ENCODE results near the gene IDH3A.
"Not testable (repeated sequence)": the region's sequence is repeated elsewhere in the genome, so short reads cannot be mapped to it uniquely, and the experiment has no call there.

The IDH3A gene

DNA sequence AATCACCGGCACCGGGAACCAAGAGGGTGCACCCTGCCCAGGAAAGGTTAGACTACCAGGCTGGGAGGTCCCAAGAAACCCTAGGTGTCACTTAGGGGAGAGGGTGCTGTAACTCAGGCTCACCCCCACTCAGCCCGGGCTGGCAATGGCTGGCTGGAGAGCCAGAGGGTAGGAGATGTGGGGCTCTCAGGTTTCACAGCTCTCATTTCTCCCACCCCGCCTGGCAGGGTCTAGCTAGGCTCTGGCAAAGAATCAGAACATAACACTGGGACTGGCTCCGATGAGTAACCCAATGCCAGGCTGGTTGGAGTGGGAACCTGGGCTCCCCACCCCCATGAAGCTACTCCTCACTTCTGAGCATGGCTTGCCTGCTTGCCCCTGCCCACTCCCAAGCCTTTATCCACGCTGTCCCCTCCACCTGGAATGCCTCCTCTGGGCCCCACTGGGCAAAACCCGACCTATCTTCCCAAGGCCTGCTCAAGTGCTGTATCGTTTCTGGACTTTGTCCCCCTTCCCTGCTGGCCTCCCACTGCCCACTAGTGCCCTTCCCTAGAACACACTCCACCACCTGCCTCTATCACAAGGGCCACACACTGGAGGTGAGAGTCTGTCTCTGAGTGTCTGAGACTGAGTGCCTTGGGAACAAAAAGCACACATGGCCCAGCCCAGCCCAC, 19.9 kb upstream of the IDH3A start:
- DNase-seq: peak in 2 of 56 donors; percentile 4 to 19

DNA sequence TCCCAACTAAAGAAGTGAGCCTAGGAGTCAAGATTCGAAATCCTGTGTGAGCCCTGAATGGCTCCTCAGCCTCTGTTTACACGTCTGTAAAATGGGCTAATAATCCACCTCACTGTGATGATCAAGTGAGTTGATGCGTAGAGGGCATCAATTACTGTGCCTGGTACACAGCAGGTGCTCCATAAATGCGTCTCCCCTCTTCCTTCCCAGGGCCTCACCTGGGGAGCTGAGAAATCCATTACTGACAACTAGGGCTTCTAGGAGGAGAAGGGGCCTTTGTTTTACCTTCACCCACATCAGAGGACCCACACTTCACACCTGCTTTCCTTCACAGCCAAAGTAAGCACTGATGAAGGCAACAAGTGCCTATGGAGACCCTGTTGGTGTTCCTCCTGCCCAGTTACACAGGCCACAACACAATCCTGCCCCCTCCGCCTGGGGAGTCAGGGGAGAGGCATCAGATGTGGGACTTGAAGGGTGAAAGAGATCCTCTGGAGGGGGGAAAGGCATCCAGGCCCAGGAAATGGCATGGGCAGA, 19.3 kb upstream of the IDH3A start:
- DNase-seq: no peak

DNA sequence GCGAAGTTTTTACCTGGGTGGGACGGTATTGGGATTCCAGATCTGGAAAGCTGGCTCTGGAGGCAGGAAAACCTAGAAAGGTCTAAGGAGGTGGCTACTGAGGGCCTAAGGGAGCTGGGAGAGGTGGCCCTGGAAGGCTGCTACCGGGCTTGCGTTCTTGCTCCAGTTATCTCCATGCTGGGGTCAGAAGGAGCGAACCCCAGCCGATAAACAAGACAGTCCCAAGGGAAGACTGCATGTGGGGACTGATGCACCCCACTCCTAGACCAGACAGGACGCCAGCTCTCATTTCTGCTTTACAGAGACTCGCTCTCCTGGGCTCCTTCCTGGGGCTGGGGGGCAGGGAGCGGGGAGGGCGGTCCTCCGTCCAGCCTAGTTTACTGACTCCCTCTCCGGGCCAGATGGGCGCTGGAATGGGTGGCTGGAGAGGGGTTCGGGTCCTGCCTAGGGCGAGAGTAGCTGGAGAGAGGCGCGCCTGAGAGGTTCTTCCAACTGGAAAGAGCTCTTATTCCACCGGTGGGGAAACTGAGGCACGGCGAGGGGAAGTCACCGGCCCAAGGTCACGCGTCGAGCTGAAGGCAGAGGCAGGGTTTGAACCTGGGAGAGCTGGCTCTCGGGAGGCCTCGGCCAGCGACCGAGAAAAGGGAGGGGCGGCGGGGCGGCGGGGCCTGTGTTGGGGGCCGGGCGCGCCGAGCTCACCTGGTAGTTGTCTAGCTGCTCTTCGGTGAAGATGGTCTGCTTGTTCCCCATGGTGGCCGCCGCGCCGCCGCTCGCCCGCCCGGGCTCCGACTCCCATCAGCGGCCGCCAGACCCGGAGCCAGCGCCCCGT, 18.5 kb upstream of the IDH3A start:
- peak in 1 of 56 donors; percentile 30 for DNase-seq

DNA sequence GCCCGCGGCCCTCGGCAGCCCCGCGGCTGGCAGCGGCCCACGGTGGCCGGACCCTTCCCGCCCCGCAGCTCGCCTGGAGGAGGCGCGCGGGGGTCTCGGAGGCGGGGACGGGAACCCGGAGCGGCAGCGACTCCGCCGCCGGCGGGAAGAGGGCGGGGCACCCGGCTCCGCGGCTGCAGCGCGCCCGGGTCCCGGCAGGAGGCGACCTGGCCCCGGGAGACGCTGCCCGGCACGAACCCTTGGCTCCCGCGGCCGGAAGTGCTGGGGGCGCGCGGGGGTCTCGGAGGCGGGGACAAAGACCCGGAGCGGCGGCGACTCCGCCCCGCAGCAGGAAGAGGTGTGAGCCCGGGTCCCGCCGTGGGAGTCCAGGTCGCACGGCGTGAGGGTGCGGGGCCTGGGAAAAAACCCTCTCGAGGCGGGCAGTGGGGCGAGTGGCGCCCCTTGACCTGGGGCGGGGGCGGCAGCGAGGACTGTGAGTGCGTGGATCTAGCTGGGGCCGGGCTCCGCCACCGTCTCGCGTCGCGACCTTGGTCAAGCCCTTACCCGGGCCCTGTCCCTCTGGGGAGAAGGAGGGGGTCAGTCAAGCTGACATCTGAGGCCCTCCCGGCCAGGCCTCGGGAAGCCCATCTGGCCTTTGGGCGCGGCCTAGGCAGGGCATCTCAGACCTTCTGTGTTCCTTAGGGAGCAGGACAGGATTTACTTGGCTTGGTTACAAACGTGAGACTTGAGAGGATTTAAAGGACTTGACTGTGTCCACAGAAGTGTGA, 17.7 kb upstream of the IDH3A start, which contains the start of gene CIB2:
Gene CIB2 (minus strand): TSS at position 151 of the 767 bp plus-strand sequence. CDS start 230 bp downstream, outside the sequence.
- DNase-seq: peak in 41 of 56 donors; percentile 3 to 76 (median 42)

DNA sequence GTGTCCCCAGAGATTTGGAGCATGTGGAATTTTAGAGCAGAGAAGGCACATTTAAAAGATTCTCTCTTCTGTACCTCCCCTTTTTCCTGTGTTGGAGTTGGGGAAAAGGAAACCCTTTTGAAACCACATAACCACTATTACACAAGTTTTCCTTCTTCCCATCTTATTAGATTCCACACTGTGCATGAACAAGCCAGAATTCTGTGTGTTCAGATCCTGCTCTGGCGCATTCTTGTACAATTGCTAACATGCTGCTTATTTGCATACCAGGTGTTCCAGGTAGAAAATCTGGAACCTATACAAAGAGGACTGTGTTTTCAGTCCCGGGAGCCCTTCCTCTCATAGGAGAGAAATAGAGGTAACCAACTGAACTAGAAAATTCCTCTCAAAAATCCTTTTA, 15.4 kb upstream of the IDH3A start:
- no peak for DNase-seq

DNA sequence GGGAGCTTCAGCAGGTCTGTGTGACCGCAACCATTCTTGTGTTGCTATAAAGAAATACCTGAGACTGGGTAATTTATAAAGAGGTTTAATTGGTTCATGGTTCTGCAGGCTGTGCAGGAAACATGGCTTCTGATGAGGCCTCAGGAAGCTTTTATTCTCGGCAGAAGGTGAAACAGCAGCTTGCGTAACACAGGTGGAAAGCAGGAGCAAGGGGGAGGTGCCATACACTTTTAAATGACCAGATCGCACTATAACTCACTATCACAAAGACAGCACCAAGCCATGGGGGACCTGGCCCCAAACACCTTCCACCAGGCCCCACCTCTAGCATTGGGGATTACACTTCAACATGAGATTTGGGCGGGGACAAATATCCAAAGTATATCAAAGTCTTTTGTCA, 9.6 kb upstream of the IDH3A start:
- DNase-seq: no peak

DNA sequence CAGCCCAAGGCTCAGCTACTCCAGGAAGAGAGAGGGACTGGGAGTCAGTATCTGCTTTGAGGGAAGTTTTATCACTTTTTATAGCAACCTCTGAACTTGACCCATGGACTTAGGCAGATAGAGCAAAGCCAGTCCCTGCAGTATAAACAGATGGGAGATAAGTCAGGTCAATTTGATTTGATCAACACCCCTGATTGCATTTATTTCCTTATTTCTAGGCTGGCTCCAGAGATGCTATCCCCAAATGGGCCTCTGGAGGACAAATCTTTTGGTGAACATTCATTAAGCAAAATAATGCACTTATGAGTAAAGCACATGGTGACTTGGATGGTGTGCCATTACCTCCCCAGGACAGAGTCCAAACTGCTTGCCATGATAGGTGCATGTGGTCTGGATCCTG, 8.9 kb upstream of the IDH3A start:
- DNase-seq: no peak

DNA sequence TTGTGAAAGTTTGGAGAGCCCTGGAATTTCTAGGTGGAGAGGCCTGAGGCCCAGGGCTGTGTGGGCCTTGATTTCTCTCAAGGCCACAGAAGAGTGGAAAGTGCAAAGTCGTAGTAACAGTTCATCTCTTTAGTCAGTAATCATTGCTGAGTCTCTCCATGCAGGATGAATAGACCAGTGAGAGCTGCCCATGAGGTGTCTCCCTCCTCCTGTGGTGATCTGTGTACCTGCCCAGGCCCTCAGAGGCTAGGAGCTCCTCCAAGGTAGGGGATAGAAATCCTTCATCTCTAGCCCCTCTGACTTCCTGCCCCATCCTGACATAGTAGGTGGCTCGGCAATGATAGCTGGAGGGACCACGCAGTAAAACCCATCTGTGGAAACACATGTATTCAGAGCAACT, 6.8 kb upstream of the IDH3A start:
- DNase-seq: no peak

DNA sequence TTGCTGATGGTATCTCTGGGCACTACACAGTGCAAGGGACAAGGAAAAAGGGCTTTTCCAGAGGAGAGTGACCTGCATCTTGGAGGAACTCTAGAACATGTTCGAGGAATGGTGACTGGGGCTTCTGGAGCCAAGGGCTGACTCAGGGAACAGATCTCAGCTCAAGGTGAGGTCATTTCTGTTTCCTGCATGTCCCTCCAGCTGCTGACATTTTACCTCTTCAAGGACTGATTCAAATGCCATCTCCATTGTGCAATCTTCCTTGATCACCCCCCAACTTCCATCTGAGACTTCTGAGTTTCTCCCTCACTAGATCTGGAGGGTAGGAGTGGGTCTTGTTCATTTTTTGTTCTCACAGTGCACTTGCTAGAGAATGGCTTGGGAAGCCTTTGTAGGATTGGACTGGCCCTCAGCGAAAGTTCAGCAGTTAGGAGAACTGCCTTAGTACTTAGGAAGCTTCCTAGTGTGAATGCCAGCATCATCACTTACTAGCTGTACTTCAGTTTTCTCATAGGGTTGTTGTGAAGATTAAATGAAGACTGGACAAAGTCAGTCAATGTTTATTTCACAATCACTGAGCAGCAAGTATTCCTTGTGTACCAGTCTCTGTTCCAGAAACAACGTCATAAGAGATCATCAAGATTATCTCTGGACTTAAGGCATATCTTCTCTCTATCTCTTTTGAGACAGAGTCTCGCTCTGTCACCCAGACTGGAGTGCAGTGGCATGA, 2.6 kb upstream of the IDH3A start:
- DNase-seq: no peak

DNA sequence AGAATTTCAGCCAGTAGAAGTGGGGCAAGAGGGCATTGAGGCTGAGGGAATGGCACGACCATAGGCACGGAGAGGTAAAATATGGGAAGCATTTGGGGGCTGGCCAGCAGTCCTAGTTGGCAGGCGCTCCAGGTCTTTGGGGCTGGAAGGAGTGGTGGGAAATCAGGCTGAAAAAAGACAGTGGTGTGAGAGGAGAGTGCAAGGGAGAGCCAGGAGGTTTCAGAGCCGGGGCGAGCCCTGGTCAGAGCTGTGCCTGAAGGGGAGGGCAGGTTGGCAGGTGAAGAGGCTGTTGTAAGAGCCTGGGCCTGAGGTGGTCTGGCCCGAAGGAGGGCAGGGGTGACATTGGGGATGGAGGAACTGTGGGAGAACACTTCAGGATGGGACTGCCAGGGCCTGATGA, 1.6 kb upstream of the IDH3A start:
- DNase-seq: no peak

DNA sequence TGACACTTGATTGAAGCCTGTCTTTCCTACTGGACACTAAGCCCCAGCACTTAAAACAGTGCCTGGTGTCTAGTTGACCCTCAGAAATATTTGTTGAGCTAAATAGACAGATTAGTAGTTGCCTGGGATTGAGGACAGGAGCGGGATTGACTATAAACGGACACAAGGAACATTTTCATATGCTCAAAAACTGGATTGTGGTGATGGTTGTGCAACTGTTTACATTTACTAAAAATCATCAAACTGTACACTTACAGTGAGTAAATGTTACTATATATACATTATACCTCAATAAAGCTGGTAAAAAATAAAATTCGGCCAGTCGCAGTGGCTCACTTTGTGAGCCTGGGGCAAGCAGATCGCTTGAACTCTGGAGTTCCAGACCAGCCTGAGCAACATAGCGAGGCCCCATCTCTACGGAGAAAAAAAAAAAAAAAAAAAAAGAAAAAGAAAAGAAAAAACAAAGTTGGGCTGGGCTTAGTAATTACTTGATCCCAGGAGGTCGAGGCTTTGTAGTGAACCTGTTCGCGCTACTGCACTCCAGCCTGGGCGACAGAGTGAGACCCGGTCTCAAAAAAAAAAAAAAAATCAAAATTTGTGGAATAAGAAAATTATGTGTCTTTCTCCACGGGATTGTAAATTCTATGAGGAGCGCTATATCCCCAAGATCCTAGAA, 632 bp upstream of the IDH3A start:
- DNase-seq: no peak

DNA sequence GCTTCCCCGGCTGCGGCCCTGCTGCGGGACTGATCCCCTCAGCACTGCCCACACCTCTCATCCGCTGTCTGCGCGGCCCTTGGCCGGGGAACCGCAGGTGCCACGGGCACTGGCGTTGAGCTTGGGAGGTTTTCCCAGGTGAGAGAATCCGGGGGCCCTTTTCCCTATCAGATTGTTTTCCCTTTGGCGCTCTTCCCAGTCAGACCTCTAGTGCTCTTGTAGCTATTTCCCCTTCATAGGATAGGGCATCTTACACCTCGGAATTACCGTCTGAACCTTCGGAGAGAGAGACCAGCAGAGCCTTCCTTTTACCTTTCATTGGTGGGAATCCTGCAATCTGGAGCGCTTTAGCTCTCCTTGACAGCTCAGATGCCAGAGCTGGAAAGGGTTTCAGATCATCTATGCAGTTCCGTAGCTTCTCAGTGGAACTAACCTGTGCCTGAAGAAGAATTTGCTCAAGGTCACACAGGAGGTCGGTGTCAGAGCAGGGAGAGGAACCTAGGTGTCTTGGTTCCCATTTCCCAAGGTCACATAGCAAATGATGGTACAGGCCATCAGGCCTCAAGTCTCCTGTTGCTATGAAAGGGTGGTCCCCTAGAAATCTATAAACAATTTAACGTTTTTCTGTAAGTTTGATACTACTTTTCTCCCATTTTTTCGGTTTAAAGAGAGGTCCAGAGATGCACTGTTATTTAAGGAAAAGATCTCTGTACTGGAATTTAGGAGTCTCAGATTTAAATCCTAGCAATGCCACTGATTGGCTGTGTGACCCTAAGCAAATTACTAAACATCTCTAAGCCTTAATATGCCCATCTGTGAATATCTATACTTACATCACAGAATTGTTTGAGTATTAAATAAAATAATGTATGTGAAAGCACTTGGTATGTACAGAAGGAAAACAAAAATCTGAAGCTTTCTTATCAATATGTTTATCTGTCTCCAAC, 916 bp downstream of the IDH3A start:
- DNase-seq: peak in 6 of 56 donors; percentile 27 to 51 (median 42)

DNA sequence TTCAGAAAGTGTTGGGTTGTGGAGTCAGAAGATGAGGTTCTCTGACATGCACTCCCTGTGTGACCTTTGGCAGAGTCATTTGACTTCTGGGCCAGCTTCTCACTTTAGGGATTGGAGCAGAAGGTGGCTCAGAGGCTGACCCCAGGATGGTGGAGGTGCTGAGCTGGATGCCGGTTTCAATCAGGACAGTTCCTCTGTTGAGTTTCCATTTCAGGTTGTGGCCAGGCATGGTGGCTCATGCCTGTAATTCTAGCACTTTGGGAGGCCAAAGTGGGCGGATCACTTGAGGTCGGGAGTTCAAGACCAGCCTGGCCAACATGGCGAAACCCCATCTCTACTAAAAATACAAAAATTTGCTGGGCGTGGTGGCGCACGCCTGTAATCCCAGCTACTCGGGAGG, 1.9 kb downstream of the IDH3A start:
- not testable (repeated sequence) for DNase-seq

DNA sequence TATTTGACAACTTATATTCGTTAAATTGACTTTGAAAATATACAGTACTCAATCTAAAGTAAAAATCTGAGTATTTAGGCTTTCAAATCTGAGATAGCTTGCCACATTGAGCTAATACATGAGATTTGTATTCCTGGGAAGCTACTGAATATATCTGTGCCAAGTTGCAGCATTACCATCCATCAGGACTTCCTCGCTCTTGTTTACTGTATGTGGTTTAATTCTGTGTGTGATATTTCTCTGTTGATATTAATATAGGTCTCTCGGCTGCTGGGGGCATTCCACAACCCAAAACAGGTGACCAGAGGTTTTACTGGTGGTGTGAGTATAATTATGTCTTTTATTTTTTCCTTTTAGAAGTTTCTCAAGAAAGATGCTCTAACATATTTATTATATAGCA, 5.8 kb downstream of the IDH3A start:
- no peak for DNase-seq

DNA sequence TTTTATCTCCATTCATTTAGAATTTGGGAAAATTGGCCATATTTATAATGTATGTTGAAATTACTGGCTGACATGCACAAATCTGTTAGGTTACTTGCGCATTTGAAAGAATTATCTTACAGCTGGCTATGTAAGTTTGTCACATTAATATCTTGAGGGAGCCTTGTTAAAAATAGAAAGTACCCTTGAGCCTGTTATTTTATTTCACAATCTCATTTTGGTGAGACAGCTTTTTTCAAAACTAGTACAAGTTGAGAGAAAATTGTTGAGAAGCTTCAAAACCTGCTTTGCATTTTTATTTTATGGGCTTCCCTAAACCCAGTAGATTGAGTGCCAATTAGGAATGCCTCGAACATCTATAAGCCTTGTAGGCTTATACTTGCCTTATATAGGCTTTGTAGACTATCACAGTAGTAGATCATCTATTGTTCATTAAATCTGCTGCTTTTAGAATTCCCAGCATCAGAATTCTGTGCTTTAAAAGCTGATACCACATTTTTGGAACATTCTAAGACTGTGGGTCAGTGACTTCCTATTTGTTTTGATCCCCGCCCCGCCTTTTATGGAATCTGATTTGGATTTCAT, 6.3 kb downstream of the IDH3A start:
- no peak for DNase-seq

DNA sequence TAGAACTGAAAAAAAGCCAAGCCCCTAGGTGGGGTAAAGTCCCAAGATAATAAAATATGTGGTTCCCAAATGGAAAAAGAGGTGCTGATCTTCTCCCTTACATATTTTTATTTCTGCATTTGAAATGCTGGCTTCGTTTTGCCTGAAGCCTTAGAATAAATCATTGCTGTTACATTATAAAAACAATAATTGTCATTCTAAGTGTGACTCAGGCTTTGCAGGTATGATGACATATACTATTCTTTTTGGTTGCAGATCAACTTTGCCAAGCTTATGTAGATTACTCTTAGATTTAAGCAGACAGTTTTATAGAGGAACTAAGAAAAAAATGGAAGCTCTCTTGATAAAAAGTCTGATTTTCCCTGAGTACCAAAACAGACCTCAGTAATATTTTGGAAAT, 7.5 kb downstream of the IDH3A start:
- no peak for DNase-seq

DNA sequence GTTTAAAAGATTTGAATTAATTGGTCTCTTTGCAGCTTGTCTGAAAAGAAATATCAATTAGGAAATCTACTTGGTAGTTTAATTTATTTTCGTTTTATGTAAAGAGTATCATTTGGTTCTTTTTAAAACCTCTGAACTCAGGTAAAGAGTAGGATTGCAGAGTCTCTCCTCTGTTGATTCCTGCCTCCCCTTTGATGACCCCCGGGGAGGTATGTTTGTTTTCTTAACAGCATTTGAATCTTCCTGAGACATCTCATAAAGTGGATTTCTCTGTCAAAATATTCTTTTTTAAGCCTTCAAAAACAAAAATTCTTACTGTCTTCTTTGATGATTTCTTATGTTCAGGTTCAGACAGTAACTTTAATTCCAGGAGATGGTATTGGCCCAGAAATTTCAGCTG, 8.0 kb downstream of the IDH3A start:
- DNase-seq: no peak

DNA sequence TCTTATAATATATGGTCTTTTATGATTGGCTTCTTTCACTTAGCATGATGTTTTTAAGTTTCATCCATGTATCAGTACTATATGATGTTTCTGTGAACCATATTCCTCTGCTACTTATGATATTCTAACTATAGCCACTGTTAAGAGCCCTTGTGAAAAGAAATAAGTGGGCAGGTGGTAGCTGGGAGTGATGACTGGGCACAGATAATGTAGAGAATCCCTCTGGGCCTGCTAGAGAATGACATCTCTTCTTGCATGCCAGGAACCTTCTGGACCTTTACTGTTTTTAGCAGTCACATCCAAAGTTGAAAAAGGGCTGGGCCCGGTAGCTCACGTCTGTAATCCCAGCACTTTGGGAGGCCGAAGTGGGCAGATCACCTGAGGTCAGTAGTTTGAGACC, 10.2 kb downstream of the IDH3A start:
- DNase-seq: no peak

DNA sequence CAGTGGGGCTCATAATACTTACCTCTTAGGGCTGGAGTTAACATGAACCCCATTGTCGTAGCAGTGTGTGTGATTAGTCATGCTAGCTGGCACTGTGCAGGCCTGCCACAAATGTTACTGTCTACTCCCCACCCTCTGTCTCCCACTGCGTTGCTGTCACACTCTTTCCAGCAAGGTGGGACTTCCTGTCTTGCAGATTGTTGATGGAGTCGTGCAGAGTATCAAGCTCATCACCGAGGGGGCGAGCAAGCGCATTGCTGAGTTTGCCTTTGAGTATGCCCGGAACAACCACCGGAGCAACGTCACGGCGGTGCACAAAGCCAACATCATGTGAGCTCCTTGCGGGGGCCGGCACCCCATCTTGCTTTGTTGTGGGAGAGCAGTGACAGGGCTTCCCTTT, 12.9 kb downstream of the IDH3A start:
- peak in 45 of 56 donors; percentile 4 to 92 (median 67) for DNase-seq
